Keratinocyte (primary cell): ENCODE measurements around the gene POLR2C.

Experiments used
- EZH2 ChIP-seq: IDR thresholded peaks from one replicate; pipeline ENCODE4 v1.6.1; 2012; ENCODE audit warnings: inconsistent platforms, mild to moderate bottlenecking, low read length, moderate library complexity
- TF ChIP-seq, protein P1 (sequence below), 3 experiments: IDR thresholded peaks in 1 of 3; conservative IDR thresholded peaks in 1 of 3; optimal IDR thresholded peaks in 1 of 3; 2 replicates in 2 of 3; 3 replicates in 1 of 3; pipeline versions ENCODE3 to v1.5.1; 2011; ENCODE audit warnings: low read length in 3 of 3, mild to moderate bottlenecking in 3 of 3, moderate library complexity in 2 of 3, control low read depth in 1 of 3, inconsistent platforms in 1 of 3; ENCODE audit not compliant: insufficient read depth in 2 of 3; ENCODE audit errors: extremely low read depth in 1 of 3

DNA sequence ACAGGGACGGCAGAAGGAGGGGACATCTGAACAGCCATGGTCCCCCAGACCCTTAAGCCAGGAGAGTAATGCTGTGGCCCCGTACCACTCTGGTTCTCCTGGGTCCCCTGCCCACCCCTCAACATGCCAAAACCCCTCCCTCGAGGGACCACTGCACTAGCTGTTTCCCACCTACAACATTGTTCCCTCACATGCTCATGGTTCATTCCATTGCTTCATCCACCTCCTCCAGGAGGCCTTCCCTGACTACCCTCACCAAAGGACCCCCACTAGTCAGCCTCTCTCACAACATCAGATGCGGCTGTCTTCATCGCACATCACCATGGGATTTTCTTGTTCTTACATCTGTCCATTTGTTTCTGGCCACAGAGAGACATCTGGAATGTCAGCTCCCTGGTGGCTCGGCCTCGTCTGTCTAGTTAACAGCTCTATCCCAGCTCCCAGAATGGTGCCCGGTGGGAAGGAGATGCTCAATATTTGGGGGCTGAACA, 22.1 kb downstream of the POLR2C start:
- TF ChIP-seq, protein P1, sequence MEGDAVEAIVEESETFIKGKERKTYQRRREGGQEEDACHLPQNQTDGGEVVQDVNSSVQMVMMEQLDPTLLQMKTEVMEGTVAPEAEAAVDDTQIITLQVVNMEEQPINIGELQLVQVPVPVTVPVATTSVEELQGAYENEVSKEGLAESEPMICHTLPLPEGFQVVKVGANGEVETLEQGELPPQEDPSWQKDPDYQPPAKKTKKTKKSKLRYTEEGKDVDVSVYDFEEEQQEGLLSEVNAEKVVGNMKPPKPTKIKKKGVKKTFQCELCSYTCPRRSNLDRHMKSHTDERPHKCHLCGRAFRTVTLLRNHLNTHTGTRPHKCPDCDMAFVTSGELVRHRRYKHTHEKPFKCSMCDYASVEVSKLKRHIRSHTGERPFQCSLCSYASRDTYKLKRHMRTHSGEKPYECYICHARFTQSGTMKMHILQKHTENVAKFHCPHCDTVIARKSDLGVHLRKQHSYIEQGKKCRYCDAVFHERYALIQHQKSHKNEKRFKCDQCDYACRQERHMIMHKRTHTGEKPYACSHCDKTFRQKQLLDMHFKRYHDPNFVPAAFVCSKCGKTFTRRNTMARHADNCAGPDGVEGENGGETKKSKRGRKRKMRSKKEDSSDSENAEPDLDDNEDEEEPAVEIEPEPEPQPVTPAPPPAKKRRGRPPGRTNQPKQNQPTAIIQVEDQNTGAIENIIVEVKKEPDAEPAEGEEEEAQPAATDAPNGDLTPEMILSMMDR (optimal IDR thresholded peaks at IDR 0.05 in 1 of 3, IDR thresholded peaks at IDR 0.05 in 1 of 3, conservative IDR thresholded peaks at IDR 0.05 in 1 of 3; ENCODE audit: extremely low read depth in 1 of 3, insufficient read depth in 2 of 3, low read length in 3 of 3), result no peak
- TF ChIP-seq EZH2, result no peak
